Activated naive CD8-positive, alpha-beta T cell treated with anti-CD3 and anti-CD28 coated beads, Interleukin-2, amount 50 U/mL, for 16 hours (primary cell): ENCODE measurements around the gene TRAPPC2L.

Experiments used
- DNase-seq: peaks from one replicate; pipeline ENCODE4 v3.0.0-alpha.2; 2020; ENCODE audit warnings: low read depth, low spot score

Gene TRAPPC2L

DNA sequence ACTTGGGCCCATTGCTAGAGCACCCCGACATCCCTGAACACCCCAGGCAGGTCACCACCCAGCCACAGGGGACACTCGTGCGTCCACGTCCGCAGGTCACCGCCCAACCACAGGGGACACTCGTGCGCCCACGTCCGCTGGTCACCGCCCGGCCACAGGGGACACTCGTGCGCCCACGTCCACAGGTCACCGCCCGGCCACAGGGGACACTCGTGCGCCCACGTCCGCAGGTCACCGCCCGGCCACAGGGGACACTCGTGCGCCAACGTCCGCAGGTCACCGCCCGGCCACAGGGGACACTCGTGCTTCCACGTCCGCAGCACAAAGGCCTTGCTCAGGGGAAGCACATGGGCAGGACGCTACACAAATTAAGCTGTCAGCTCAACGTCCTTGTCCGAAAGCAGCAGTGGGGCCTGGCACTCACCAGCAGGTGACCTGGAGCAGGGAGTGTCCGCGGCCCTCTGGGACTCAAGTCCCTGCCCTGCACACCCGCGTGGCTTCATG lies 17.8 kb upstream of the TRAPPC2L start:
- DNase-seq = no peak

DNA sequence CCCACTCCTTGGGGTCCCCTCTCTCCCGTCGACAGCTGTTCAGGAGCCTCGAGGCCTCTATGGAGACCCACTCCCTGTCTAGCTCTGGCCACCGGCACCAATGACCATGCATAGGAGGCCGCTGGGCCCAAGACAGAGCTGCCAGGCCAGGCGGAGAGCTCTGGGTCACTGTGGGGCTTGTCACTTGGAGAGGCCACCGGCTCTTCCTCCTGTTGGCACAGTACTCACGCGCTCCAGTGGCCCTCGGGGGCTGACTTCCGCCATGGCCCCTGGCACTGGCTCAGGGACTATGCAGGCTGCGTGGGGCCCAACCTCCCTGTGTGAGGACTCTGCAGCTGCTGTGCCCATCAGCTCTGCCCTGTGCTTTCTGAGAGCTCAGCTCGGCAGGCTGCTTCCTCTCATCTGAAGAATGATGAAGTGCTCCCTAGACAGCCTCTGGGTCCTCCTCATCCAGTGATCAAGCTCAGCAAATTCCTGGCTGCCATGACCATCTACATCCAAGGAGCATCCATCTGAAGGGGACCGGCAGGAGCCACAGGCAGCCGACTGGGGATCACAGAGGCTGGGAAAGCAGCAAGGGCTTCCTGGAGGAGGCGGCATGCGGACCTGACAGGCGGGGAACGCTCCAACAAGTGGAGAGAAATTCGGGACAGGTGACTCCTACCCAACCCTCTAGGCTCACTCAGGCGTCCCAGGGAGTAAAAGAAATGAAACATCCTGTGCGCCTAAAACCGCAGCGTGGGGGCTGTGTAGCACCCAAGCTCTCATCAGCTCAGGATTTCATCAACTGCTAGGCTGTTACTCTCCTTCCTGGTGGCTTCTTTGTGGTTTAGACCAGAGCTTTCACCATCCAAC lies 17.0 kb upstream of the TRAPPC2L start:
- no peak for DNase-seq

DNA sequence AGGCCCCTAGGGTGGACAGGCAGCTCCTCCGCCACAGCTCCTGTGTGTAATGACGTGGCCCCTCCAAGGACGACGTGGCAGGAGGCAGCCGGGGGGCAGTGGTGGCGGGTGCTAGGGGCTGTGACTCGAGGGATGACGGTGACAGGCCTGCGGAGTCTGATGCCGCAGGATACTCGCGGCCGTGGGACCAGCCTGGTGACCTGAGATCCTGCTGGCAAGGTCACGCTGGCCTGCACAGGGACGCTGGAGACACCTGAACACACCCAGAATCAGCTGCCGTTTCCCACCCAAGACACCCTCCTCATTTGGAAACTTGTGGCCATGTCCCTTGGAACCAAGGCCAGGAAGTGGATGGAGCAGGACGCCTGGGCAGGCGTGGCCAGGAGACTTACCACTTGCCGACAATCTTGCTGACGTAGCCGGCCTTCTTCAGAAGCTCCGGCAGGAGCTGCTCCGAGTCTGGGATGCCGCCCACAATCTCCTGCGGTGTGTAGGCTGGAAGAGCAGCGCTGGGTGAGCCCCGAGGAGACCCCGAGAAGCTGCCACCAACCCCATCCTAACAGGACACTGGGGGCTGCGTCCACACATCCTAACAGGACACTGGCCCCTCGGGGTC lies 16.2 kb upstream of the TRAPPC2L start:
- no peak for DNase-seq

DNA sequence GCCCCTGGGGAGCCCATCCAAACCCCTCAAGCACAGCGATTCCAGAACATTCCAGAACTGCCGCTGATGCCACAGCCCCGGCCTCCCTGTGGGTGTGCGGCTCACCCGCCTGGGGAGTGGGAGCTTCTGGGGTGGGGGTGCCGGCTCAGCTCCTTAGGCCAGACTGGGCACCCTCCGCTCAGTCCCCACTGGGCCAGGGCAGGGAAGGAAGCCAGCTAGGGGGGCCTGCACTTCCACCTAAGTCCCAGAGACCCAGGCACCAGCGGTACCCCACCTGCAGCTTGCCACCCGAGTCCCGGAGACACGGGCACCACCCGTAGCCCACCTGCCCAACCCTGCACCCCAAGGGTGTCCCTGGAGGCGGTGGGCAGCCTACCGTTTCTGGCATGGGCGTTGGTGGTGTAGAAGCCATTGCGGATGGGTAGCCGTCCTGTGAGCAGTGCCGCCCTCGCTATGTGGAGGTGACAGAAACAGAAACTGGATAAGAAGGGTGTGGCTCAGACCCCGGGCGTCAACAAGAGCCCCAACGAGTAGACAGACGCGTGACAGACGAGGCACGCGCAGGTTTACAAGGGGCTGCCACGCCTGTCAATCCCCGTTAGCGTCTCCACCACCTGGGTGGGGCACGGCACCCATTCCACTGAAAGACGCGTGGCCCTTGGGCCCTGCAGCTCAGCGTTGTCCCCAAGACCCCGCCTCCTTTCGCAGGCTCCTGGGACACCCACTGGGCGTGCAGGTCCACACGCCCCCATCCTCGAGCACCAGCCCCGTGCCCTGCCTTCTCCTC lies 15.2 kb upstream of the TRAPPC2L start:
- DNase-seq = no peak

- DNase-seq = no peak
Measured at GRCh38 chr16:88842308-88842756, 14.6 kb upstream of the TRAPPC2L start.

DNA sequence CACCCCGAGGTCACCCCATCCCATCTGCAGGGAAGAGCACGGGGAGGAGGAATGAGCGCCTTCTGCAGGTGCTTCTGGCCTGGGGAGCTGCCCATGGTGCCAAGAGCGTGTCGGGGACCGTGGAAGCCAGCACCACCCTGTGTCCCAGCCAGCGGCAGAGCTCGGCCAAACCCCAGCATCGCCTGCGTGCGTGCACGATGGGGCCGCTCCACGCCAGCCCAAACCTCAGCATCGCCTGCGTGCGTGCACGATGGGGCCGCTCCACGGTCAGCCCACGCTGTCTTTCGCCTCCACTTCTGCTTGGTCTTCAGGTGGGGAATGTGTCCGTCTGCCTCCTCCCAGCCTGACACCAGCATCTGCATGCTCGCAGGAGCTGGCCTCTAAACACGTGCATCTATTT lies 14.1 kb upstream of the TRAPPC2L start:
- DNase-seq = no peak

- DNase-seq = no peak
Measured at GRCh38 chr16:88843256-88843655, 13.7 kb upstream of the TRAPPC2L start.

GRCh38 chr16:88844419-88845036 lies 12.4 kb upstream of the TRAPPC2L start:
- no peak for DNase-seq

GRCh38 chr16:88846088-88846487 lies 10.8 kb upstream of the TRAPPC2L start:
- no peak for DNase-seq

GRCh38 chr16:88847654-88848053 lies 9.3 kb upstream of the TRAPPC2L start:
- DNase-seq = no peak

- DNase-seq = no peak
Measured at GRCh38 chr16:88848557-88848956, 8.4 kb upstream of the TRAPPC2L start.

DNA sequence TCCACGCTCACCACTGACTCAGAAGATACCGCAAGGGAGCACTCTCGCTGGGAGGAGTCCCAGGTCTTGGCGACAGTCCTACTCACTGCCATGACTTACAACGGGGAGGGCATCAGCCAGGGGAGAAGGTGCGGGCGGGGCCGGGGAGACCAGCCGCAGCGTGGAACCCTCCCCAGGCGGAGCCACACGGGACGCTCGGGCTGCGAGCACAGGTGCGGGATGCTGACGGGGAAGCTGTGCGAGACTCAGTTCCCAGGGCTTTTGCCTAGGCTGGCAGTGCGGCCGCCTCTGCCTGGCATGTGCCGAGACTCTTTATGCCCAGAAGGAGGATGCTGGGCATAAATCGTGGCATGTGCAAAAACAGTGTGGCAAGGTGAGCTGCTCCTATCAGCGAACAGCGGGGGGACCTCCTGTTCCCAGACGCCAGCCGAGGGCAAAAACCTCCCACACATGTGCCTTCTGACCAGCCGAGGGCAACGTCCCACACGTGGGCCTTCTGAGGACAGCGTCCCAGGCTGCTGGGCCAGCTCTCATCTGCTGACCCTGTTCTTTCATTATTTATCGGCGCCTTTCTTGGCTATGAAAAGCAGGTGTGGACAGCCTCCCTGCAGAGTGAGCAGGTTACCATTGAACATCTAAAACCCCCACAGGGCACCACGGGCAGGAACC lies 6.3 kb upstream of the TRAPPC2L start:
- no peak for DNase-seq

DNA sequence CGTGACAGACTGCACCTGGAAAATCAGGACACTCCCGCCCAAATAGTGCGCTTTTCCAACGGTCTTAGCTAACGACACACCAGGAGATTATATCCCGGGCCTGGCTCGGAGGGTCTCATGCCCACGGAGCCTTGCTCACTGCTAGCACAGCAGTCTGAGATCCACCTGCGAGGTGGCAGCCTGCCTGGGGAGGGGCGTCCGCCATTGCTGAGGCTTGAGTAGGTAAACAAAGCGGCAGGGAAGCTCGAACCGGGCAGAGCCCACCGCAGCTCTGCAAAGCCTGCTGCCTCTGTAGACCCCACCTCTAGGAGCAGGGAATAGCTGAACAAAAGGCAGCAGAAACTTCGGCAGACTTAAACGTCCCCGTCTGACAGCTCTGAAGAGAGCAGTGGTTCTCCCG lies 5.3 kb upstream of the TRAPPC2L start:
- DNase-seq = no peak

DNA sequence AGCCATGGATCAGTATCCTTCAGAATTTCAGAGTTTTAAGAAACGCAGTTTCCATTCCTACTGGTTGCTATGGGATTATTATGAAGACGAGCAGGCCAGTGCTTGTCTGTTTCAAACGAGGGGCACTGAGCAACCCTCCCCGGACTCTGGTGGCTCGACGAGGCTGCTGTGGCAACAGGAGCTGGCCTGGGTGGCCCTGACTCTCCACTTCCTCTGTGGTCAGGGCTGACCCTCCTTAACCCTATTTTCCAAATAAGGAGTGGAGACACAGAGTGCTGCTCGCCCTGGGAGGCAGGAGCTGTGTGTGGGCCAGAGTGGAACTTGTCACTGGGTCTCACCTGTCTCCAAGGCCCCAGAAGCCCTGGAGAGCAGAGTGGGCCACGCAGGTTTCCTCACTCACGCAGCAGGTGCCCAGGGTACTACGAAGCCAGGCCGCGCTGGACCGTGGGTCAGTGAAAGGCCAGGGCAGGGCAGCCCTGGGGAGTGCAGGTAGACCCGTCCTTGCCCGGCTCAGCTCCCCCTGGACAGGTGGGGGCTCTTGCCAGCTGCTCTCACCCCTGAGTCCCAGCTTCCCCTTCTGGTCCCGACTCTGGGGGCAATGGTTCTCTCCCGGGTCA lies 3.5 kb upstream of the TRAPPC2L start:
- no peak for DNase-seq

DNA sequence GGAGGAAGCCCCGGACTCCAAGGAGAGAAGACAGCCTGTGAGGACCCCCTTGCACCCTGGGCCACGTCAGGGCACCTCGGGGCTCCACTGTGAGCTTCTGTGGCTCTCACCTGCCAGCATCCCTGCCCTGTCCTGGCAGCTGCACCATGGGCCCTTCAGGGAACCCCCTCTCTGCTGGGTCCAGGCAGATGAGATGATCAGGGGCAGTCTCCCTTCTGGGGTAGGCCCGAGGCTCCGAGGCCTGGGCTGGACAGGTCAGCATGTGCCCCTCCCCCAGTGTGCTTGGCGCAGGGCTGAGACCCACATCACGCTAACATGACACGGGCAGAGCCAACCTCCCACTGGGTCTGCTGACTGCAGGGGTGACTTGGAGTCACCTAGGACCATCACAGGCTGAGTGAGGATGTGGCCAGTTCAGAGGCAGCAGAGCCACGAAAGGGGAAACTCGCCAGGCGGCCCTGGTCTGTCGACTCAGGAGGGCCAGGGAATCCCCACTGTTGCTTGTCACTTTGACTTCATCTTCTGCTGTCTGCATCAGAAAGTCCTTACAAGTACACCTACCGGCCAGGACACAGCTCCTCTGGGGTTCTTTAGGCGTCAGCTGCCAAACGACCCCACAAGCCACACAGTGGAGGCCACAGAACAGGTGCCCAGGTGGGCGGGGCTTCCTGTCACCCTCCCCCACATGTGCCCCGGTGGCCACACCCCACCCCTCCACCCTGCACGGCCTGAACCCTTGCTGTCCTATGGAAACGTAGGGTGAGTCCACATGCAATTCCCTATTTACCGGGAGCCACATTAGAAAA lies 2.4 kb upstream of the TRAPPC2L start:
- no peak for DNase-seq

- DNase-seq = no peak
Measured at GRCh38 chr16:88855176-88855575, 1.8 kb upstream of the TRAPPC2L start.

- DNase-seq = no peak
Measured at GRCh38 chr16:88855736-88856121, 1.2 kb upstream of the TRAPPC2L start.

- DNase-seq = no peak
Measured at GRCh38 chr16:88856122-88856827, 652 bp upstream of the TRAPPC2L start.

DNA sequence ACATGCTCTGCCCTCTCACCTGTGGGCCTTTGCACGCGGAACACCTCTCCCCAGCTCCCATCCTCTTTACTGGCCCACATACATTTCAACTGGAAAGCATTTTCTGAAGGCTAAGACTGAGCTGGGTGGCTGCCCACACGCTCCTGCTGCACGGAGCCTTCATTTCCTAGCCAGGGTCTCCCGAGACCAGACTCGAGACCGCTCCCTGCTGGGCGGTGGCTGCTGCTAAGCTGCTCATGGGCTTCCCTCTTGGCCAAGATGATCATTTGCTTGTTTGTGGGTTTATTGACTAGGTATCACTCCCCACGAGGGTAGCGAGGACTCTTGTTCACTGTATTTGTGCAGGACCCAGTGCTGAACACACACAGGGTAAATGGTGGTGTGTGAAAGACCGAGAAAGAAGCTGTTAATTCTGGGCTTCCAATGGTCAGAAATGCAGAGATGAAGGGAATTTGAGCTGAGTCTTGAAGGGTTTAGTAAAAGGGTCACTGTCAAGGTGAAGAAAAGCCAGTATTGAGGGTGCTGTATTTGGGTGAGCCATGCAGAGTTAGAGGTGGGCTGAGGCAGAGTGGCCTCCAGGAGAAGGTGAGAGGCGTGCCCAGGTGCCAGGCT lies 907 bp downstream of the TRAPPC2L start:
- DNase-seq = peak; percentile 39
